GM21723 (cell line): ENCODE measurements around the gene ANKMY1.

Experiments used
- ATAC-seq: cut with Tn5 transposase; IDR thresholded peaks from one replicate; pipeline ENCODE4 v1.9.1; 2021; ENCODE audit warnings: mild to moderate bottlenecking, moderate library complexity; ENCODE audit not compliant: unreplicated experiment

ANKMY1 gene

DNA sequence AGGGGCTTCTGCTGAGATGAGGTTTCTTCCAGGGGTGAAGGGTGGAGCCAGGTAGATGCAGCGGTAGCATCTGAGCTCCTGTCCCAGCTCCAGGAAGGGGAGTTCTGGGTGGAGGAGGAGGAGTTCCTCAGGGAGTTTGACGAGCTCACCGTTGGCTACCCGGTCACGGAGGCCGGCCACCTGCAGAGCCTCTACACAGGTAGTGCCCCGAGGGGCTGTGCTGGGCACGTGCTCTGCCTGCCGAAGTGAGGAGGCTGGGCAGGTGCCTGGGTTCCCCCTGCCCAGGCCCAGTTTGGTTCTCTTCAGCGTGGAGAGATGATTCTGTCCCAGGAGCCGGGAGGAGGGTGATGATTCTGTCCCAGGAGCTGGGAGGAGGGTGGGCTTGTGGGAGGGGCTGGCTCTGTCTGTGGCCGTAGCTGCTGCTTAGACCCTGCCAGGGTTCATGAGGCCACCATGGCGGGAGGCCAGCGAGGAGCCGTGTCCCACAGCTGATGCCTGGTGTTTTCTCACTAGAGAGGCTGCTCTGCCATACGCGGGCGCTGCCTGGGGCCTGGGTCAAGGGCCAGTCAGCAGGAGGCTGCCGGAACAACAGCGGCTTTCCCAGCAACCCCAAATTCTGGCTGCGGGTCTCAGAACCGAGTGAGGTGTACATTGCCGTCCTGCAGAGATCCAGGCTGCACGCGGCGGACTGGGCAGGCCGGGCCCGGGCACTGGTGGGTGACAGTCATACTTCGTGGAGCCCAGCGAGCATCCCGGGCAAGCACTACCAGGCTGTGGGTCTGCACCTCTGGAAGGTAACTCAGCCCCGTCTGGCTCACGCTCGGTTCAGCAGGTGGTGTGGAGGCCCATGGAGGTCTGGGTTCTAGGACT is 37.0 kb upstream of the ANKMY1 start:
- ATAC-seq = no peak

DNA sequence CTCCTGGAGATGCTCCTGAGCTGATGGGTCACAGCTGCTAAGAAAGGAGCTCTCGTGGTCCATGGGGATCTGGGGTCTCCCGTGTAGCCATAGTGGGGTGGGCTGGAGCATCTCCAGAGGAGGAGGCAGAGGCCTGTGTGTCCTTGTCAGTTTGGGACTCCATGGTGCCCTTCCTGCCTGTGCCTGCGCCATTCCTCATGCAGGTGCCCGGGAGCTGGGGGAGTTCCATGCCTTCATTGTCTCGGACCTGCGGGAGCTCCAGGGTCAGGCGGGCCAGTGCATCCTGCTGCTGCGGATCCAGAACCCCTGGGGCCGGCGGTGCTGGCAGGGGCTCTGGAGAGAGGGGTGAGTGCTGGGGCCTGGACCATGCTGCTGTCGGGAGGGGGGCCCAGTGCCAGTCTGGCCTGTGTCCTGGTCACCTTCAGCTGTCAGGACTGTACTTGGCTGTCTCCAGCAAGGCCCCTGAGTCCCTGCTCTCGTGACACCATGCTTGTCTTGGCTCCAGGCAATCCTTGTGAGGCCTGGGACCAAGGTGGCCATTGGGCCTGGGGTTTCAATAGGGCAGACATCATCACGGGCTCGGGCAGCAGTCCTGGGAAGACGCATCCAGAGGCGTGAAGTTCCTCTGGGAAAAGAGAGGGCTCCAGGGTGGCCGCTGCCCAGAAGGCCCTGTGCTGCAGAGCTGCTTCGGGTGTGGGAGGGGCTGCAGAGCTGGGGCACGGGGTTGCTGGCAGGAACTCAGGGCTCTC is 36.1 kb upstream of the ANKMY1 start:
- ATAC-seq = no peak

DNA sequence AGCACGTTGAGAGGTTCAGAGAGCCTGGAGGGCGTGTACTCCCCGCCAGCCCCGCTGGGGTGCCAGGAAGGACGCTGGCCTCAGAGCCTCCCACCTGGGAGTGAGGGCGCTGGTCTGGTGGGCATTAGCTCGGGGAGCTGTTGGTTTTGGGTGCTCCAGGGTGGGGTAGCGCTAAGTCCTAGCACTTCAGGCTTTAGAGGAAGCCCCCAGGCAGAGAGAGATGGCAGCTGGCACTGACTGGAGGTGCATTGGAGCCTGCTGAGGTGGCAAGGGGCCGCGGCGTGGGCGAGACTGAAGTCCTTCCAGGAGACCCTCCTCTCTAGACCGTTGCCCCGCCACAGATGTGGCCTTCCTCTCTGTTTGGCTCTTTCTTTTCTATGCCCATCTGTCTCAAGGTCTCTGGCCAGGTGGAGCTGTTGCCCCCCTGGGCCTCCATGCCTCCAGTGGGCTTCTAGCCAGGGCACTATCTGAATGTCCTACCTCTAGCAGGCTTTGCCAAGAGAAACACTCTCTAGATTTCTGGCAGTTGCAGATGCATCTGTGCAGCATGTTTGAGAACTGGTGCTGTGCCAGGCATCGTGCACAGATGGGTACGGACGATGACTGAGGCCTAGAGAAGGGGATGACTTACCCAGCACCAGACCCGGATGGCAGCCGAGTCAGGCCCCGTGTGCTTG is 35.4 kb upstream of the ANKMY1 start:
- ATAC-seq = no peak

GRCh38 chr2:240591784-240592183 is 34.0 kb upstream of the ANKMY1 start:
- ATAC-seq = no peak

DNA sequence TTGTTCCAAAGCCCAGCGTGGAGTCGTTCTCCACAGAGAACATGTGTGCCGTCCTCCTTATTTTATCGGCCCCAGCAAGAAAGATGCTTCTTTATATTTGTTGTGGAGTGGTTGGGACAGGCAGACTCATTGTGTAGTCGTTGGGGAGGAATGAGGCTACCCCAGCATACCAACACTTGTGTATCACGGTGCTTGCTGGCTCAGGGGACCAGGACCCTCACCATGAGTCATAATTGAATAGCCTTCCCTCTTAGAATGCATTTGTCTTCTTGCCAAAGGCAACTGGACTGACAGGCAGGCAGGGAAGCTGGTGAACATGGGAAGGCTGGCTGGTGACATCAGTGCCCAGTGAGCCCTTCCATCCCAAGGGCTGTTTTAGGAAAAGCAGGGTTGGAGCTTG is 33.4 kb upstream of the ANKMY1 start:
- no peak for ATAC-seq

GRCh38 chr2:240590681-240591111 is 32.9 kb upstream of the ANKMY1 start:
- no peak for ATAC-seq

- no peak for ATAC-seq
Observed at GRCh38 chr2:240589850-240590525, 32.2 kb upstream of the ANKMY1 start.

- no peak for ATAC-seq
Observed at GRCh38 chr2:240589375-240589774, 31.6 kb upstream of the ANKMY1 start.

DNA sequence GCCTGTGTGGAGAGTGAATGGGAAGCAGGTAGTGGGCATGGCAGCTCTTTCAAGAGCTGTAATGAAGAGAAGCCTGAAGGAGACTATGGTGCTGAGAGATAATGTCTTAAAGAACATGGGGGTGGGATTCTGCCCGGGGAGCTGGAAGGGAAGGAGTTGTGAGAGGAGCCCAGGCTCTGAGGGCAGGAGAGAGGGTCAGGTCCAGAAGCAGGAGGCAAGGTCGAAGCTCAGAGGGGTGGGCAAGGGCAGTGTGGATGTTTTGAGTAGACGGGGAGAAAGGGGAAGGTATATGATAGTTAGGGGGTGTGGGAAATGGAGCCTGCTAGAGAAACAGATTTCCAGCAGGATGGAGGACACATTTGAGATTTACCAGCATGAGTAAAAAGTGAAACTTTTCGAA is 30.9 kb upstream of the ANKMY1 start:
- ATAC-seq = no peak

GRCh38 chr2:240588006-240588655 is 30.3 kb upstream of the ANKMY1 start:
- ATAC-seq = no peak

- peak; percentile 1 for ATAC-seq
Observed at GRCh38 chr2:240586919-240587800, 29.4 kb upstream of the ANKMY1 start.

- ATAC-seq = peak; percentile 59
Observed at GRCh38 chr2:240586198-240586918, 28.6 kb upstream of the ANKMY1 start, which contains the start of gene CAPN10. TSS of gene CAPN10 (plus strand) at chr2:240586734. CDS start at chr2:240586912, 178 bp downstream.

GRCh38 chr2:240585681-240586197 is 28.0 kb upstream of the ANKMY1 start:
- no peak for ATAC-seq

- peak; percentile 26 for ATAC-seq
Observed at GRCh38 chr2:240585101-240585500, 27.3 kb upstream of the ANKMY1 start.

DNA sequence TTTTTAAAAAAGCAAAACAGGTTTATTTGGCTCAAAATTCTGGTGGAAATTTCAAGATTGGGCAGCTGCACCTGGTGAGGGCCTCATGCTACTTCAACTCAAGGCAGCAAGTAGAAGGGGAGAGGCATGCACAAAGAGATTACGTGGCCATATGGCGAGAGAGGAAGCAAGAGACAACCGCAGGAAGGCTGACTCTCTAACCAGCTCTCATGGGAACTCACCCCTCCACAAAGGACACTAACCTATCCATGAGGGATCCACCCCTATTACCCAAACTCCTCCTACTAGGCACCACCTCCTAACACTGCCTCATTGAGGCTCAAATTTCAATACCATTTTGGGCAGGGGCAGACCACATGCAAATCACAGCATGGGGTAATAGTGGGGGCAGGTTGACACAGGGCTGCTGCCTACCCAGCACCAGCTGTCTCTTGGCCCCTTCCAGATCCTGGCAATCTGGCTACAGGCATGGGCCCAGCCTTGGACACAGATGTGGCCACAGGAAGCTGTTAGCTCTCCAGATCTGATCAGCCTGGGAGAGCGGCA is 26.8 kb upstream of the ANKMY1 start:
- peak; percentile 60 for ATAC-seq

DNA sequence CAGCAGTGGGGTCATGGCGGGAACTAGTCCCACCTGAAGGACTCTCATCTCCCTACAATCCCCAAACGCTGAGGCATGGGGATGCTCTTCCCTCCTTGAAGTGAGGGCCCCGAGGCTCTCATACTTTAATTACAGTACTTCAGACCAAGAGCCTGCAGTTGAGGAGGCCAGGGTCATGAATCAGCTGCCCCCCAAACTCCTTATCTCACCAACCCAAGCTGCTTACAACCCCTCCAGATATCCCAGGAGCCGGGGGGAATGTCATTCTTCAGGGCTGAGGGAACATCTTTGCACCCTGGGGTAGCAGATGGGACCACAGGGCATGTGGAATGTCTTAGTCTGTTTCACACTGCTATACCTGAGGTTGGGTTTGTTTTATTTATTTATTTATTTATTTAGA is 26.0 kb upstream of the ANKMY1 start:
- no peak for ATAC-seq

DNA sequence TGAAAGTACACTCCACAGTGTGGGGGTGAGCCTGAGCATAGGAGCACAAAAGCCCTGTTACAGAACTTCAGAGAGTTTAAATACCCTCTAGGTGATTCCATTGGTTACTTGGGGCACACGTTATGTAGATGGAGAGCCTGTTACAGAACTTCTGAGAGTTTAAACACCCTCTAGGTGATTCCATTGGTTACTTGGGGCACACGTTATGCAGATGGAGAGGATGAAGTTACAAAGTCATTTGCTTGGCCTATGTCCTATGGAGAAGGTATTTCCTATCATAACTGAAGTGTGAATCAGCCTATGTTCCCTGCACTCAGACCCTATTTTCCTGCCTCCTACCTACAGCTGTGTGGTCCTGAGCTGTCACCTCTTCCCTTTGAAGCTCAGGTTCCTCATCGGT is 25.0 kb upstream of the ANKMY1 start:
- no peak for ATAC-seq

- ATAC-seq = no peak
Observed at GRCh38 chr2:240581811-240582210, 24.0 kb upstream of the ANKMY1 start.
